HepG2 (cell line): ENCODE data around the gene GRB7. TPM values are rescaled to one million over a fixed set of nuclear protein-coding genes. Genes with fewer than 3 reads are reported as not detected.

Source experiments
- CEBPG ChIP-seq: IDR thresholded peaks from 2 replicates; pipeline ENCODE4 v1.6.1; 2016
- CSRNP1 ChIP-seq: sonication (generic); formaldehyde crosslinking; IDR thresholded peaks from 2 replicates; pipeline ENCODE4 v1.8.1; 2023; ENCODE audit warnings: mild to moderate bottlenecking, missing genetic modification reagents
- ELF1 ChIP-seq: sonication (generic); formaldehyde crosslinking; IDR thresholded peaks from 2 replicates; pipeline ENCODE4 v1.4.0; 2020; ENCODE audit warnings: missing genetic modification reagents
- ETV5 ChIP-seq: IDR thresholded peaks from 2 replicates; pipeline ENCODE4 v1.6.1; 2018; ENCODE audit warnings: missing biosample characterization, missing genetic modification reagents, inconsistent platforms, borderline replicate concordance
- FOXC1 ChIP-seq: sonication (generic); formaldehyde crosslinking; IDR thresholded peaks from 2 replicates; pipeline ENCODE4 v1.8.0; 2022; ENCODE audit warnings: mild to moderate bottlenecking, missing genetic modification reagents, borderline replicate concordance
- HINFP ChIP-seq: sonication (generic); formaldehyde crosslinking; IDR thresholded peaks from 2 replicates; pipeline ENCODE4 v1.4.0; 2020; ENCODE audit warnings: low read depth, mild to moderate bottlenecking, missing genetic modification reagents
- KAT7 ChIP-seq: IDR thresholded peaks from 2 replicates; pipeline ENCODE4 v1.6.1; 2018; ENCODE audit warnings: borderline replicate concordance, missing compliant biosample characterization
- MAF1 ChIP-seq: sonication (generic); formaldehyde crosslinking; IDR thresholded peaks from 2 replicates; pipeline ENCODE4 v1.5.0; 2020; ENCODE audit warnings: missing genetic modification reagents, borderline replicate concordance
- MXI1 ChIP-seq: IDR thresholded peaks from 3 replicates; pipeline ENCODE4 v1.6.1; 2012; ENCODE audit warnings: low read depth, low read length, inconsistent platforms, borderline replicate concordance
- NCOR1 ChIP-seq: fragments of 200-600 bp; sonication (generic); IDR thresholded peaks from 2 replicates; pipeline ENCODE4 v1.7.0; 2017; ENCODE audit warnings: antibody characterized with exemption, low read length, borderline replicate concordance
- NR1H2 ChIP-seq: sonication (generic); formaldehyde crosslinking; IDR thresholded peaks from 2 replicates; pipeline ENCODE4 v1.8.1; 2022; ENCODE audit warnings: low read depth, missing genetic modification reagents, borderline replicate concordance
- POLR2A ChIP-seq, 2 experiments: IDR thresholded peaks; 2 replicates each; pipeline ENCODE4 v1.6.1; 2011; ENCODE audit warnings: low read depth in 2 of 2, low read length in 2 of 2, mild to moderate bottlenecking in 1 of 2, moderate library complexity in 1 of 2; ENCODE audit not compliant: insufficient read depth in 1 of 2
- THYN1 ChIP-seq: sonication (generic); formaldehyde crosslinking; IDR thresholded peaks from 2 replicates; pipeline ENCODE4 v1.8.1; 2023; ENCODE audit warnings: low read depth, mild to moderate bottlenecking, moderate library complexity, missing genetic modification reagents, borderline replicate concordance
- YEATS2 ChIP-seq: sonication (generic); formaldehyde crosslinking; IDR thresholded peaks from 2 replicates; pipeline ENCODE4 v1.4.0; 2020; ENCODE audit warnings: missing genetic modification reagents, borderline replicate concordance
- ZFP91 ChIP-seq: sonication (generic); formaldehyde crosslinking; IDR thresholded peaks from 2 replicates; pipeline ENCODE4 v1.9.0; 2022; ENCODE audit warnings: missing genetic modification reagents, mild to moderate bottlenecking, borderline replicate concordance
- ZFX ChIP-seq: sonication (generic); formaldehyde crosslinking; IDR thresholded peaks from 2 replicates; pipeline ENCODE4 v1.4.0; 2020; ENCODE audit warnings: mild to moderate bottlenecking, low read depth, missing genetic modification reagents, moderate library complexity
- ZNF121 ChIP-seq: sonication (generic); formaldehyde crosslinking; IDR thresholded peaks from 2 replicates; pipeline ENCODE4 v1.5.0; 2020; ENCODE audit warnings: mild to moderate bottlenecking, missing genetic modification reagents
- ZNF207 ChIP-seq: fragments of 450-650 bp; IDR thresholded peaks from 2 replicates; pipeline ENCODE4 v1.6.1; 2016; ENCODE audit warnings: antibody characterized with exemption, borderline replicate concordance
- ZNF30 ChIP-seq: sonication (generic); formaldehyde crosslinking; IDR thresholded peaks from 2 replicates; pipeline ENCODE4 v1.5.0; 2020; ENCODE audit warnings: mild to moderate bottlenecking, missing genetic modification reagents
- ZNF546 ChIP-seq: sonication (generic); formaldehyde crosslinking; conservative IDR thresholded peaks from 2 replicates; pipeline ENCODE4 v1.8.1; 2023; ENCODE audit warnings: mild to moderate bottlenecking, missing genetic modification reagents
- ZNF614 ChIP-seq: IDR thresholded peaks from 2 replicates; pipeline ENCODE4 v1.6.1; 2018; ENCODE audit warnings: missing biosample characterization, missing genetic modification reagents, inconsistent platforms, borderline replicate concordance
- ZNF652 ChIP-seq: IDR thresholded peaks from 2 replicates; pipeline ENCODE4 v1.6.1; 2016; ENCODE audit warnings: low read depth, borderline replicate concordance
- ZNF788 ChIP-seq: sonication (generic); formaldehyde crosslinking; IDR thresholded peaks from 2 replicates; pipeline ENCODE4 v1.5.0; 2020; ENCODE audit warnings: mild to moderate bottlenecking, missing genetic modification reagents, borderline replicate concordance
- ZNF839 ChIP-seq: sonication (generic); formaldehyde crosslinking; IDR thresholded peaks from 2 replicates; pipeline ENCODE4 v1.4.0; 2020; ENCODE audit warnings: missing genetic modification reagents, mild to moderate bottlenecking, borderline replicate concordance
- polyA plus RNA-seq, 8 experiments: library from polyadenylated mRNA; depleted of rRNA in 3 of 8; stranded (reverse) in 7 of 8; unstranded in 1 of 8; fragments of >200 nt; fragmentation: Illumina TruSeq in 4 of 8; extraction: Trizol in 4 of 8; gene quantifications; 2 replicates each; pipeline versions ENCODE4 v1.2.1 to v1.2.3, GENCODE V29; 2011 to 2016; ENCODE audit warnings: low read depth in 4 of 8, missing spikeins in 1 of 8, mixed read lengths in 1 of 8; ENCODE audit not compliant: insufficient read depth in 1 of 8
- total RNA-seq, 5 experiments: library from RNA; depleted of rRNA; stranded (reverse); fragments of >200 nt; fragmentation: Illumina TruSeq; extraction: Trizol; gene quantifications; 2 replicates each; pipeline ENCODE4 v1.2.3, GENCODE V29; 2016; ENCODE audit warnings: low read depth in 1 of 5

The GRB7 gene
- total and polyA plus RNA-seq, 2 of the 13 experiments (the other 11 are each of a cell fraction or from before 2014, with no cell fraction given), result 60.2 to 77.7 TPM

GRCh38 chr17:39700148-39700987 is 37.4 kb upstream of the GRB7 start (continued):
- TF ChIP-seq ZNF121 (CRISPR knock-in tag) (no peak), ZNF207 (no peak), KAT7 (CRISPR knock-in tag) (peak; percentile 95), ZNF614 (CRISPR knock-in tag) (no peak), MAF1 (CRISPR knock-in tag) (no peak; the same call in 1 of the 2 replicates), CEBPG (no peak), HINFP (CRISPR knock-in tag) (no peak), ZNF30 (CRISPR knock-in tag) (no peak), ZNF652 (CRISPR knock-in tag) (peak; percentile 93), NCOR1 (no peak), NR1H2 (no peak), MXI1 (no peak), ZNF788 (CRISPR knock-in tag) (no peak), FOXC1 (CRISPR knock-in tag) (no peak), ZFX (CRISPR knock-in tag) (peak; percentile 68), POLR2A (IDR thresholded peaks at IDR 0.05; ENCODE audit: insufficient read depth in 1 of 2, low read depth in 2 of 2, low read length in 2 of 2) (no peak), ETV5 (no peak; the same call in 1 of the 2 replicates), THYN1 (CRISPR knock-in tag) (no peak), YEATS2 (CRISPR knock-in tag) (peak; percentile 37; the same call in 1 of the 2 replicates), CSRNP1 (0 out of 2 replicates have a peak, but pooled peaks have one; percentile 26), ZNF839 (no peak), ZNF546 (peak; percentile 69; the same call in 1 of the 2 replicates), ZFP91 (peak; percentile 31; the same call in 1 of the 2 replicates), ELF1 (CRISPR knock-in tag) (no peak)
